NOMO-1 treated with dmso at 0.1 percent for 144 hours (cell line): ENCODE results near the gene KCNQ1OT1.

Experiments
- DNase-seq: peaks from one replicate; lab custom pipeline; 2025; ENCODE audit not compliant: unreplicated experiment; lab: John Stamatoyannopoulos, UW

KCNQ1OT1 gene

GRCh38 chr11:2669634-2670469 is 29.9 kb downstream of the KCNQ1OT1 start:
- no peak for DNase-seq

DNA sequence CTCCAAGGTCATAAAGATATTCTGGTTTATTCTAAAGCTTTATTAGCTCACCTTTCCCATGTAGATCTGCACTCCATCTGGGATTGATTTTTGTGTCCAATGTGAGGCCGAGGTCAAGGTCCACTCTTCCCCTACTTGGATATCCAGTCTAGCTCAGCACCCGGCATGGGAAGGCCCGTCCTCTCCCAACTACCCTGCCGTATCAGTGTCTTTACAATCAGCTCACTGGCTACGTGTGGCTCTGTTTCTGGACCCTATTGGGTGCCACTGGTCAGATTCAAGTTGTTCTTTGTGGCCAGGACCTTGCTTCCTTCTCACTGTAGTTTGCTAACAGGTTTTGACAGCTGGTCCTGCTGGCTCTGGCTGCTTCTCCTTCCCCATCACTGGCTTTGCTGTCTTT is 30.9 kb downstream of the KCNQ1OT1 start:
- no peak for DNase-seq

DNA sequence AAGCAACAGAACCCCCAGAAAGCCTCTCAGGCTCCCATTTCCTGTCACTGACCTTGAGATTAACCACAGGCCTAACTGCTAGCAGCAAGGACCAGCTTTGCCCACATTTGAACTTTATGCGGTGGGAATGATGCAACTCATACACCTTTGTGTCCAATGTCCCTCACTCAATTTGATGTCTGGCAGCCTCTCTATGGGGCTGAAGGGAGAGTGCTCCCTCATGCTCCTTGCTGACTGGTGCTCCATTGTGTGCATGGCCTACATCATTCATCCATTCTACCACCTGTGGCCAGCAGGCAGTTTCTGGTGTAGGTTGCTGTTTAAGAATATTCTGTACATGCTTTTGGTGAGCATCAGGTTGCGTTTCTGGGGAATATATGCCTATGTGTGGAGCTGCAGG is 31.9 kb downstream of the KCNQ1OT1 start:
- DNase-seq: no peak

DNA sequence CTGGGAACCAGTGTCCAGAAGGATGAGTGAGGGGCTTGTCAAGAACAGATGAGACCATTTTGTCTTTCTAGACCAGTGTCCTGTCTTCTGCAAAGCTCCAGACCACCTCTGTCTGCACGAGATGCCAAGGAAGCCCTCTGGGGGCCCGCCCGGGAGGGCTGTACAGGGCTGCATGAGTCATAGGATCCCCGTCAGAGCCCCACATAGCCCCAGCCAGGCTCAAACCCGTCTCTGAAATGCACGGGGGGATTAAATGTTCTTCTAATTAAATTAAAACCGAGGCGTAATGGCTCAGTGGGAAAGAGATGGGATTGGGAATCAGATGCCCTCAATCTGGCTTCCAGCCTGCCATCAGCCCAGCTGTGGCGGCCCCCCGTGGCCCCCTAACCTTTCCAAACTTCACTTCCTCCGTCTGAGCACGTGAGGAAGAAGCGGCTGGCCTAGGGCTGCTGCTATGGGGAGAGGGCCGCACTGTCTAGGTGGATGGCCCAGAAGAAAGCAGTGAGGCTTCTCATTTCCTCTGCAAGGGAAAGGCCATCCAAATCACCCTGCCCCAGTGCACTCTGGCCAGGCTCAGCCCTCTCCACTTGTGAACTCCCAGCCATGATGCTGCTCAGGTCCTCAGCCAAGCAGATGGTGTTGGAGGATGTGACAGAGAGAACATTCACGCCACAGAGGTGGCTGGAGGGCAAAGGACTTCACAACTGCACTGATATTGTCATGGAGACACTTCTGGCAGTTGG is 32.8 kb downstream of the KCNQ1OT1 start:
- no peak for DNase-seq

- no peak for DNase-seq
Measured at GRCh38 chr11:2666401-2666741, 33.4 kb downstream of the KCNQ1OT1 start.

DNA sequence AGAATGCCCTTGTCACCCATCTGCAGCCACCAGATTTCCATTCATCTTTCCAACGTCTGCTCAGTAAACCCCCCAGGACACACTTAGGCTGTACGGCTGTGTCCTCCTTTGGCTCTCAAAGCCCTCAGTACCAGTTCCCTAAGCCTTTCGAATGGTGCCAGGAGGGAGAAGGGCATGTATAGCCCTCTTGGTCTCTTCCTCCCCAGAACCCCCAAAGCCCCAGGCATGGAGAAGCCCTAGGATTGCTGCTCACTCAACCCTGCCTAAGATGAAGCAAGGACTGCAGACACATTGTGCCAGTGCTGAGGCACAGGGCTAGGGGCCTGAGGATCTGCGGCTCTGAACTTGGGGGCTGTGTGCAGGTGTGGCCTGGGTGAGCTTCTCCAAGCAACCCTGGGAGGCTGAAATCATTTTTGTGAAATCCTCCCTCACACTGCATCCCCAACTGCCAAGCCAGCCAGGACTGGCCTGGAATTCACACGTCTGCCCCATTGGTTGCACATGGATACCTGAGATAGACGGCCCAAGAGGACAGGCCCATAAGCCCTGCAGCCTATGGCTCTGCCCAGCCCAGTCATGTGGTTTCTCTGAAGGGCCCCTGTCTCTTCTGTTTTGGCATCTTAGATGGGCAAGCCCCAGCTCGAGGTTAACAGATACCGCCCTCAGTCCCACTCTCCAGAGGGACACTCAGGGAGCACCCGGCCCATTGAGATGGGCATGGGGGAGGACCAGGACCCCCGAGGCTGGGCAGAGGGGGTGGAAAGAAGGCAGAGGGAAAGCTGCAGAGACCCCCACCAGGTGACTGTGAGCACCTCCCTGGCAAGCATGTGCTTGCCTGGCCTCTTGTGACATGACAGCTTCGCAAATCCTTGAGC is 34.0 kb downstream of the KCNQ1OT1 start:
- no peak for DNase-seq

- DNase-seq: no peak
Measured at GRCh38 chr11:2664791-2665525, 34.8 kb downstream of the KCNQ1OT1 start.

- no peak for DNase-seq
Measured at GRCh38 chr11:2664376-2664775, 35.4 kb downstream of the KCNQ1OT1 start.

DNA sequence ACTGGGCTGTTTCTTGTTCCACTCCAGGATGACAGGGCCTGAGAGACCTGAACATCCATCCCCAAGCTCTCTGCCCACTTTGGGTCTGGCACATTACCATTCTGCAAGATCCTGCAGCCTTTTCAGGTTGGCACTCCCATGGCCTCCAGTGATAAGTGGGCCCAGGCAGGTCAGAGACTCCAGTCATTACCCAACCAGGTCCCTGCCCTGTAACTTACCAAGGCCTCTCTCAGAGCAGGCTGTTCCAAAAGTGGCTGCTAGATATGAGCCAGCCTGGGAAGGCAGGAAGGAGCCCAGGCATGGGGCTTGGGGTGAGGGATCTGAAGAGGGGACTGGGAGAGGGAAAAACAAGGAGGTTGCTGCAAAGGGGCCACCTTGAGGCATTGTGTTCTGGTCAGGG is 35.9 kb downstream of the KCNQ1OT1 start:
- no peak for DNase-seq

- DNase-seq: no peak
Measured at GRCh38 chr11:2663506-2663905, 36.3 kb downstream of the KCNQ1OT1 start.

- DNase-seq: no peak
Measured at GRCh38 chr11:2662430-2663299, 37.1 kb downstream of the KCNQ1OT1 start.

- no peak for DNase-seq
Measured at GRCh38 chr11:2662024-2662312, 37.8 kb downstream of the KCNQ1OT1 start.

DNA sequence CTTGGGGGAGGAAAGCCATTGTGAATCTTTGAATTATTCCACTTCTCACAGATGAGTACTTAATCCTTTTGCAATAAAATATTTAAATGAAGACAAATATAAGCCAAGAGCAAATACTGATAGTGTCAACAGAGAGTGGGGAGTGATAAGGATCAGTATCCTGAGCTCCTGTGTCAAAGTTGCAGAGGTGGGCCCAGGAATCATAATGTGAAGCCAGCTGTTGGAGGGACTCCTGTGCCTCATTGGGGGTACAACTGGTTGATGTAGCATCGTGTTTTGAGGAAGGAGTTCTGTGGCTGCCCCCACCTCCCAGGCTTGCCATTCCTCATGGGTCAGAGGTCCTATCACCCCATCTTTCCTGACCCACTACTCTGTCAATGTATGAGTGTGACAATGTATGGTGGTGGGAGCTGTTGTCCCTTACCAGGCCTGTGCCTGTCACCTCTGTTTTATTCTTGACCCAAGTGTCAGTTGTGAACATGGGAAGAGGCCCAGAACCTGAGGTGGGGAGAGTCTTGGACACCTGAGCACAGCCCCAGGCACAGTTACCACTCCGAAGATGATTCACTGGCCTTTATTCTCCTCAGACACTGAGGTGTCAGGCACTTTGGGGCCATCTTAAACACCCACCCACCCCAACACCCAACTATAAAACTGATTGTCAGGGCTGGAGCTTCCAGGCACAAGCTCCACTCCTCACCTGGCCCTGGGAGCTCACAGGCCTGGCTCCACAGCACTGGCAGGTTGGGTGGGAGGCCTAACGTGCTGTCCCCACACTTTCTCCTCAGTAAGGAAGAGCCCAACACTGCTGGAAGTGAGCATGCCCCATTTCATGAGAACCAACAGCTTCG is 38.4 kb downstream of the KCNQ1OT1 start:
- no peak for DNase-seq

DNA sequence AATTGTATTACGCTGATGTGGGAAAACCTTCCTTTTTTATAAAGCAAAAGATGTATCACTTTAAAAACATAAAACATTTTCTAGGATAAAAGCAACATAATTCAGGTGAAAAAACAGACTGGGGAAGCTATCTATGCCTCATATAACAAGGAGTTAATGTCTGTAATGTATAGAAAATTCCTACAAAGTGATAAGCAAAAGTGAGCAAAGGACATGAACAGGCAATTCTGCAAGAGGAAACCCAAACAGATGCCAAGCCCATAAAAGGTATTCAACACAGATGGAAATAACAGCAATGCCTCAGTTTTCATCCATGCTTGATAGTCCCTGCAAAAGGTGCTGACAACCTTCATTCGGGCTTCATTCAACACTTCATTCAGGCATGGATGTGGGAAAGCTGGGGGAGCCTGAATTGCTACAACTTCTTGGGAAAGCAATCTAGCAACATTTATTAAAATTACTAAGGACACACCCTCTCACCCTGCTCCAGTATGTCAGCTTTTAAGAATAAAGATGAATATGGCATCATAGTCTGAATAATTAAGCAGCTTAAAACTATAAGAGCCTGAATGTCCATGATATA is 39.3 kb downstream of the KCNQ1OT1 start:
- DNase-seq: no peak

DNA sequence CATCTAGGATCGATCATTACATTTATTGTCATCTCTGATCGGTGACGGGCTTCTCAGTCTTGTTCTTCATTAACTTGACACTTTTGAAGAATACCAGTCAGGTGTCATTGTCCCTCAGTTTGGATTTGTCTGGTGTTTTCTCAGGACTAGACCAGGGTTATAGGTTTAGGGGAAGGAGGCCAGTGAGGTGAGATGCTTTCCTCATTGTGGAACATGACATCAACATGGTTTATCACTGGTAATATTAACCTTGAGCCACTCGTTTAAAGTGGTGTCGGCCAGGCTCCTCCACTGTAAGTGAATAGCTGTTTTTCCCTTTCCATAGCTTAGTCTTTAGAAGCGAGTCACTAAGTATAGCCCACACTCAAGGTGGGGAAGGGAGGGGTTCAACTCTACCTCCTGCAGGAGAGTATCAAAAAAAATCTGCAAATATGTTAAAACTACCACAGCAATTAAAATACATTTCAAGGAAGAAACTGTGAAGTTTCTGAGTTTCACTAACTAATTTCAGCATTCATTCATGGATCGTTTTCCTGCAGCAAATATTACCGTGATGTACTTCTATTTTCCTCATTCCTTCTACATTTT is 42.0 kb downstream of the KCNQ1OT1 start:
- DNase-seq: no peak

GRCh38 chr11:2656859-2657258 is 42.9 kb downstream of the KCNQ1OT1 start:
- no peak for DNase-seq

DNA sequence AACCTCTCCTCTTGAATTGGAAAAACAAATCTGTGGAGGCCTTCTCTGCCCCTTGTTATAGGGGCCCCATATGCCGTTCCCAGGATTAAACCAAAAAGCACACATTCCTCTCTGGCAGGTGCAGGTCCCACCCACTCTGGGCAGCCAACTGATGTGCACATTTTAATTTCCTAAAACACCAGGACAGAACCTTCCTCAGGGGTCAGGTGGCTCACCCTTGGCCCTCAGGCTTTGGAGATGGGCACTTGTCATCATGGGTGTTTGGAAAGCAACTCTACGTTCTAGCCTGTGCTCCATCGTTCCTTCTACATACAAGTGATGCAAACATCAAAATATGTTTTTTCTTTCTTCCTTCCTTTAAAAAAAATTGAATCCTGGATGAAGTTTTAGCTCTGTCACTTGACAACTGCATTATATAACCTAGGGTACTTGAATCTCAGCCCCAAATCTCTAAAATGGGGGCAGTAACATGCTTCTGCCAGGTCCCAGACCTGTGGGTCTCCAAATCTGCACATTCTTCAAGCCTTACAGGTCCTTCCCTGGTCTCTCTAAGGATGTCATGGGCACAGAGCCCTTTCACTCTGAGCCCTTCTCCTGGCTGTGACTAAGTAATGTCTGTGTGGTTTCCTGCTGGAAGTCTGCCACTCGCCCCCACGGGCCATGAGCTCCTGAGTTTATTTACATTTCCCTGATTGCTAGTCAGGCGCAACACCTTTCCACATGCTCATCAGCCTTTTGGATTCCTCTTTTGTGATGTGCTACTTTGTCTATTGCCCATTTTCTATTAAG is 43.8 kb downstream of the KCNQ1OT1 start:
- no peak for DNase-seq
